NCI-H1092 (cell line): ENCODE measurements around the gene SLC19A1.

Experiments used
- DNase-seq: peaks from one replicate; lab custom pipeline; 2025; lab: John Stamatoyannopoulos, UW

The SLC19A1 gene

GRCh38 chr21:45467221-45467779 is 74.9 kb downstream of the SLC19A1 start:
- DNase-seq: no peak

GRCh38 chr21:45466330-45467220 is 75.7 kb downstream of the SLC19A1 start:
- no peak for DNase-seq

GRCh38 chr21:45465611-45466329 is 76.5 kb downstream of the SLC19A1 start:
- no peak for DNase-seq

- no peak for DNase-seq
Measured at GRCh38 chr21:45465105-45465504, 77.1 kb downstream of the SLC19A1 start.

- no peak for DNase-seq
Measured at GRCh38 chr21:45464309-45464708, 77.9 kb downstream of the SLC19A1 start.

- no peak for DNase-seq
Measured at GRCh38 chr21:45463871-45464270, 78.4 kb downstream of the SLC19A1 start.

GRCh38 chr21:45461806-45462341 is 80.4 kb downstream of the SLC19A1 start:
- DNase-seq: no peak

- no peak for DNase-seq
Measured at GRCh38 chr21:45461369-45461750, 80.9 kb downstream of the SLC19A1 start.

GRCh38 chr21:45460611-45461368 is 81.5 kb downstream of the SLC19A1 start:
- DNase-seq: no peak

GRCh38 chr21:45460011-45460565 is 82.2 kb downstream of the SLC19A1 start:
- no peak for DNase-seq

- DNase-seq: no peak
Measured at GRCh38 chr21:45459171-45460010, 82.8 kb downstream of the SLC19A1 start.

GRCh38 chr21:45458281-45459170 is 83.7 kb downstream of the SLC19A1 start:
- no peak for DNase-seq

GRCh38 chr21:45457832-45458172 is 84.4 kb downstream of the SLC19A1 start:
- no peak for DNase-seq

GRCh38 chr21:45457161-45457831 is 84.9 kb downstream of the SLC19A1 start:
- no peak for DNase-seq

- no peak for DNase-seq
Measured at GRCh38 chr21:45456584-45457160, 85.6 kb downstream of the SLC19A1 start.

- DNase-seq: no peak
Measured at GRCh38 chr21:45455674-45456583, 86.3 kb downstream of the SLC19A1 start.

- DNase-seq: no peak
Measured at GRCh38 chr21:45454926-45455673, 87.1 kb downstream of the SLC19A1 start.
